H1 (cell line): ENCODE measurements around the gene SLC7A10.

Experiments
- ASH2L ChIP-seq: fragments of 200-600, 300-600 bp; sonication (generic); IDR thresholded peaks from one replicate; pipeline ENCODE4 v1.7.1; 2017; ENCODE audit warnings: low read length
- CHD1 ChIP-seq: IDR thresholded peaks from 2 replicates; pipeline ENCODE4 v1.6.1; 2012; ENCODE audit warnings: low read depth, low read length, improper control_type of control experiment
- CTCF ChIP-seq, 3 experiments: IDR thresholded peaks; 1 replicate in 2 of 3; 2 replicates in 1 of 3; pipeline versions ENCODE4 v1.5.1 to v1.6.1; 2011; ENCODE audit warnings: low read length in 3 of 3, mild to moderate bottlenecking in 3 of 3, inconsistent platforms in 2 of 3, low read depth in 1 of 3, moderate library complexity in 1 of 3; ENCODE audit not compliant: insufficient read depth in 1 of 3; ENCODE audit errors: control extremely low read depth in 1 of 3
- EZH2 ChIP-seq: fragments of 200-600 bp; sonication (generic); IDR thresholded peaks from 2 replicates; pipeline ENCODE4 v1.7.1; 2012; ENCODE audit warnings: low read depth, mild to moderate bottlenecking, moderate library complexity, low read length, inconsistent platforms; ENCODE audit not compliant: severe bottlenecking
- FOSL1 ChIP-seq: IDR thresholded peaks from 2 replicates; pipeline ENCODE4 v1.6.1; 2011; ENCODE audit warnings: mild to moderate bottlenecking, low read depth, low read length, moderate library complexity; ENCODE audit not compliant: insufficient read depth
- GTF2F1 ChIP-seq: IDR thresholded peaks from 2 replicates; pipeline ENCODE4 v1.6.1; 2012; ENCODE audit warnings: low read depth, low read length, improper control_type of control experiment, borderline replicate concordance
- HDAC2 ChIP-seq, 2 experiments: fragments of 300-600 bp in 1 of 2; sonication (generic) in 1 of 2; IDR thresholded peaks; 2 replicates each; pipeline ENCODE4 v1.6.1; 2011 to 2012; ENCODE audit warnings: low read depth in 2 of 2, low read length in 2 of 2, mild to moderate bottlenecking in 2 of 2, moderate library complexity in 2 of 2, borderline replicate concordance in 1 of 2, inconsistent platforms in 1 of 2
- NRF1 ChIP-seq: IDR thresholded peaks from 2 replicates; pipeline ENCODE4 v1.6.1; 2011; ENCODE audit warnings: mild to moderate bottlenecking, low read depth, low read length, improper control_type of control experiment
- POLR2A ChIP-seq, 2 experiments: IDR thresholded peaks; 1 replicate in 1 of 2; 2 replicates in 1 of 2; pipeline ENCODE4 v1.6.1; 2011; ENCODE audit warnings: low read depth in 2 of 2, low read length in 2 of 2, mild to moderate bottlenecking in 2 of 2; ENCODE audit errors: control extremely low read depth in 1 of 2
- POLR2AphosphoS5 ChIP-seq: IDR thresholded peaks from 2 replicates; pipeline ENCODE4 v1.6.1; 2011; ENCODE audit warnings: low read depth, low read length
- RFX5 ChIP-seq: IDR thresholded peaks from 2 replicates; pipeline ENCODE4 v1.6.1; 2011; ENCODE audit warnings: low read depth, low read length, improper control_type of control experiment, borderline replicate concordance
- TF ChIP-seq, protein P1 (sequence below): IDR thresholded peaks from 2 replicates; pipeline ENCODE4 v1.6.1; 2011; ENCODE audit warnings: low read depth, mild to moderate bottlenecking, low read length; ENCODE audit not compliant: insufficient read depth

DNA sequence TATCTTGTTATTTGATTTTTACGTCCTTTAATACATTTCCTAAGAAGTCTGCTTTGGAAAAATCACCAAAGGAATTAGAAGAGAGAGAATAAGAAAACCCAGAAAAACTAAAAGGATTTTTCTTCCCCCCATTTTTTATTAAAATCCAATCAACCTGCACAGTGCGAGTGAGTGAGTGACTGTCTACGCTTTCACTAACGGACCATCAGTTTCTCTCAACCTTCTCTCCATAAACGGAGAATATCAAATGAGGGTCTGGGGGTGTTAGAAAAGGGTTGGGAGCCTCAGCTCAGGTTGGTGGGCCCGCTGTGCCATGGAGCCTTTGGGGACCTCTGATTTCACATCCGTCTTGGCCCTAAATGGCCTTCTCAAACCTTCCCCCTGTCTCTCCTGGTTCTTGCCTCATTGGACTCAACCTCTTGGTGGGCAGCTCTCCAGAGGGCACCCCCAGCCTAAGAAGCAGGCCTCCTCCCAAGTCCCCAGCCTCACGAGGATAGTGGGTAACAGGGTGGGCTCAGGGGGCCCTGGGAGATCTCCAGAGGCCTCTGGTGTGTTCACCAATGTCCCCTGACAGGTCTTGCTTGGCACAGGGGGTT lies 32.3 kb downstream of the SLC7A10 start:
- TF ChIP-seq EZH2 (no peak), HDAC2 (IDR thresholded peaks at IDR 0.05; ENCODE audit: borderline replicate concordance in 1 of 2, low read depth in 2 of 2, low read length in 2 of 2) (no peak), GTF2F1 (no peak), CTCF (IDR thresholded peaks at IDR 0.05; ENCODE audit: control extremely low read depth in 1 of 3, insufficient read depth in 1 of 3, low read depth in 1 of 3, low read length in 3 of 3) (no peak), POLR2AphosphoS5 (no peak), NRF1 (no peak), POLR2A (IDR thresholded peaks at IDR 0.05; ENCODE audit: control extremely low read depth in 1 of 2, low read depth in 2 of 2, low read length in 2 of 2) (no peak), CHD1 (no peak), RFX5 (no peak), ASH2L (no peak), FOSL1 (no peak)
- TF ChIP-seq, protein P1, sequence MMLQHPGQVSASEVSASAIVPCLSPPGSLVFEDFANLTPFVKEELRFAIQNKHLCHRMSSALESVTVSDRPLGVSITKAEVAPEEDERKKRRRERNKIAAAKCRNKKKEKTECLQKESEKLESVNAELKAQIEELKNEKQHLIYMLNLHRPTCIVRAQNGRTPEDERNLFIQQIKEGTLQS = no peak
